H1 (cell line): ENCODE data around the gene BEST2. TPM values are rescaled to one million over a fixed set of nuclear protein-coding genes. Genes with fewer than 3 reads are reported as not detected.
A peak's percentile ranks its signal among the peaks of the same experiment; 100 is the strongest.

Experiments used
- CTCF ChIA-PET: fragments of 300-600 bp; sonication (Branson Sonifier 250); formaldehyde crosslinking; loops from one replicate; lab custom pipeline; 2021; ENCODE audit not compliant: partially characterized antibody; lab: Charles Lee
- POLR2A ChIA-PET: fragments of 300-600 bp; sonication (Branson Sonifier 250); formaldehyde crosslinking; loops from one replicate; lab custom pipeline; 2021; ENCODE audit warnings: inconsistent platforms; ENCODE audit not compliant: partially characterized antibody; lab: Charles Lee
- DNase-seq, 2 experiments: peaks; one replicate each; pipeline versions ENCODE4 v3.0.0 to v3.0.0-alpha.2; 2010 to 2022; ENCODE audit warnings: low spot score in 2 of 2, low read depth in 1 of 2, mixed read lengths in 1 of 2
- FAIRE-seq: peaks from 2 replicates; lab custom pipeline; 2011; peaks lifted over from hg19 to GRCh38; lab: Jason Lieb, UNC
- H2AFZ ChIP-seq: 2 replicates; pipeline ENCODE4 v1.8.1; 2012; ENCODE audit warnings: low read length, inconsistent platforms
- H2AK5ac ChIP-seq: 2 replicates; pipeline ENCODE4 v1.6.1; 2013; ENCODE audit warnings: low read depth, low read length
- H2BK120ac ChIP-seq: replicated peaks from 2 replicates; pipeline ENCODE3; 2013; ENCODE audit warnings: low read depth, low read length, inconsistent platforms
- H2BK12ac ChIP-seq: 2 replicates; pipeline ENCODE4 v1.6.1; 2013; ENCODE audit warnings: low read depth, low read length
- H2BK15ac ChIP-seq: 2 replicates; pipeline ENCODE4 v1.6.1; 2013; ENCODE audit warnings: low read length
- H2BK20ac ChIP-seq: 2 replicates; pipeline ENCODE4 v1.6.1; 2013; ENCODE audit warnings: low read length
- H2BK5ac ChIP-seq: 2 replicates; pipeline ENCODE4 v1.6.1; 2013; ENCODE audit warnings: low read depth, low read length
- H3K14ac ChIP-seq: 2 replicates; pipeline ENCODE4 v1.6.1; 2013; ENCODE audit warnings: inconsistent platforms; ENCODE audit not compliant: insufficient read length
- H3K18ac ChIP-seq: 2 replicates; pipeline ENCODE4 v1.6.1; 2013; ENCODE audit warnings: low read length; ENCODE audit errors: extremely low read depth
- H3K23ac ChIP-seq: 2 replicates; pipeline ENCODE4 v1.6.1; 2013; ENCODE audit warnings: inconsistent platforms; ENCODE audit not compliant: insufficient read length
- H3K23me2 ChIP-seq: 2 replicates; pipeline ENCODE4 v1.6.1; 2013; ENCODE audit warnings: low read depth, low read length
- H3K27ac ChIP-seq: 2 replicates; pipeline ENCODE4 v1.6.1; 2011; ENCODE audit warnings: low read depth, low read length, inconsistent platforms
- H3K27me3 ChIP-seq, 4 experiments: replicated peaks in 1 of 4; 1 replicate in 1 of 4; 2 replicates in 3 of 4; pipeline versions ENCODE4 v1.6.1 to v1.8.1; 2011 to 2013; ENCODE audit warnings: low read length in 3 of 4, mild to moderate bottlenecking in 3 of 4, inconsistent platforms in 2 of 4, mixed read lengths in 2 of 4, moderate library complexity in 1 of 4; ENCODE audit not compliant: control insufficient read depth in 3 of 4, insufficient read depth in 3 of 4; ENCODE audit errors: extremely low read depth in 1 of 4
- H3K36me3 ChIP-seq, 4 experiments: 2 replicates each; pipeline versions ENCODE4 v1.6.1 to v1.8.1; 2011 to 2013; ENCODE audit warnings: mild to moderate bottlenecking in 4 of 4, low read length in 3 of 4, moderate library complexity in 2 of 4, control low read depth in 1 of 4, inconsistent platforms in 1 of 4; ENCODE audit not compliant: insufficient read depth in 4 of 4, control insufficient read depth in 2 of 4
- H3K4ac ChIP-seq: replicated peaks from 2 replicates; pipeline ENCODE3; 2013; ENCODE audit warnings: low read length, low read depth, mixed read lengths, inconsistent platforms; ENCODE audit not compliant: insufficient read length
- H3K4me1 ChIP-seq, 4 experiments: replicated peaks in 1 of 4; 1 replicate in 1 of 4; 2 replicates in 3 of 4; pipeline versions ENCODE4 v1.6.1 to v1.8.1; 2011 to 2013; ENCODE audit warnings: low read length in 3 of 4, inconsistent platforms in 2 of 4, mixed read lengths in 1 of 4; ENCODE audit not compliant: insufficient read depth in 4 of 4, control insufficient read depth in 3 of 4
- H3K4me2 ChIP-seq, 2 experiments: 2 replicates each; pipeline versions ENCODE4 v1.6.1 to v1.8.1; 2011 to 2013; ENCODE audit warnings: low read depth in 2 of 2, low read length in 2 of 2, control low read depth in 1 of 2, inconsistent platforms in 1 of 2, mild to moderate bottlenecking in 1 of 2; ENCODE audit not compliant: insufficient read depth in 1 of 2
- H3K4me3 ChIP-seq, 4 experiments: fragments of 200-600, 300-600 bp in 1 of 4; sonication (generic), shearing (Covaris generic), sonication (Bioruptor Twin) in 1 of 4; 2 replicates each; pipeline versions ENCODE4 v1.5.1 to v1.8.1; 2011 to 2016; ENCODE audit warnings: low read length in 4 of 4, low read depth in 3 of 4, control low read depth in 2 of 4, inconsistent platforms in 2 of 4, mild to moderate bottlenecking in 2 of 4, mixed read lengths in 1 of 4, moderate library complexity in 1 of 4; ENCODE audit not compliant: insufficient read depth in 2 of 4; ENCODE audit errors: extremely low read depth in 1 of 4
- H3K56ac ChIP-seq: replicated peaks from 2 replicates; pipeline ENCODE3; 2013; ENCODE audit warnings: low read depth, mild to moderate bottlenecking, mixed read lengths, low read length, inconsistent platforms; ENCODE audit not compliant: insufficient read length
- H3K79me1 ChIP-seq: 2 replicates; pipeline ENCODE4 v1.6.1; 2013; ENCODE audit warnings: low read depth, low read length, control low read depth
- H3K79me2 ChIP-seq, 2 experiments: 2 replicates each; pipeline versions ENCODE4 v1.6.1 to v1.8.1; 2012 to 2013; ENCODE audit warnings: low read length in 2 of 2, mild to moderate bottlenecking in 2 of 2, inconsistent platforms in 1 of 2; ENCODE audit not compliant: insufficient read depth in 2 of 2, control insufficient read depth in 1 of 2
- H3K9ac ChIP-seq, 4 experiments: replicated peaks in 1 of 4; 1 replicate in 1 of 4; 2 replicates in 3 of 4; pipeline versions ENCODE4 v1.6.1 to v1.8.1; 2011 to 2013; ENCODE audit warnings: low read depth in 3 of 4, low read length in 3 of 4, control low read depth in 2 of 4, mild to moderate bottlenecking in 2 of 4, moderate library complexity in 2 of 4, inconsistent platforms in 1 of 4; ENCODE audit errors: extremely low read depth in 1 of 4
- H3K9me3 ChIP-seq, 2 experiments: 2 replicates each; pipeline versions ENCODE4 v1.6.1 to v1.8.1; 2012 to 2013; ENCODE audit warnings: mild to moderate bottlenecking in 2 of 2, moderate library complexity in 2 of 2, control low read depth in 1 of 2, inconsistent platforms in 1 of 2, low read depth in 1 of 2, low read length in 1 of 2, mixed read lengths in 1 of 2; ENCODE audit not compliant: insufficient read depth in 2 of 2
- H4K20me1 ChIP-seq, 2 experiments: replicated peaks in 1 of 2; 2 replicates each; pipeline versions ENCODE3 to v1.8.1; 2011 to 2013; ENCODE audit warnings: inconsistent platforms in 2 of 2, low read length in 2 of 2, mild to moderate bottlenecking in 1 of 2; ENCODE audit not compliant: insufficient read depth in 2 of 2, control insufficient read depth in 1 of 2
- H4K5ac ChIP-seq: 2 replicates; pipeline ENCODE4 v1.6.1; 2013; ENCODE audit warnings: low read length, low read depth, mixed read lengths, inconsistent platforms; ENCODE audit not compliant: insufficient read length
- H4K8ac ChIP-seq: 2 replicates; pipeline ENCODE4 v1.8.0; 2013; ENCODE audit warnings: mild to moderate bottlenecking, moderate library complexity, low read length, inconsistent platforms; ENCODE audit not compliant: insufficient read depth; ENCODE audit errors: extremely low read depth
- H4K91ac ChIP-seq: replicated peaks from 2 replicates; pipeline ENCODE3; 2013; ENCODE audit warnings: low read length, mixed read lengths, inconsistent platforms; ENCODE audit not compliant: insufficient read length
- EP300 ChIP-seq, 2 experiments: IDR thresholded peaks; 1 replicate in 1 of 2; 2 replicates in 1 of 2; pipeline ENCODE4 v1.6.1; 2011 to 2012; ENCODE audit warnings: low read depth in 2 of 2, low read length in 2 of 2, mild to moderate bottlenecking in 2 of 2, borderline replicate concordance in 1 of 2, inconsistent platforms in 1 of 2, moderate library complexity in 1 of 2
- FOSL1 ChIP-seq: IDR thresholded peaks from 2 replicates; pipeline ENCODE4 v1.6.1; 2011; ENCODE audit warnings: mild to moderate bottlenecking, low read depth, low read length, moderate library complexity; ENCODE audit not compliant: insufficient read depth
- NANOG ChIP-seq: IDR thresholded peaks from 2 replicates; pipeline ENCODE4 v1.6.1; 2011; ENCODE audit warnings: low read length, low read depth, mild to moderate bottlenecking, inconsistent platforms; ENCODE audit not compliant: insufficient read depth, poor library complexity, severe bottlenecking
- PHF8 ChIP-seq: fragments of 200-600 bp; sonication (generic); conservative IDR thresholded peaks from 2 replicates; pipeline ENCODE4 v1.7.1; 2012; ENCODE audit warnings: low read depth, mild to moderate bottlenecking, inconsistent platforms, low read length, moderate library complexity
- RBBP5 ChIP-seq: IDR thresholded peaks from 2 replicates; pipeline ENCODE4 v1.7.1; 2012; ENCODE audit warnings: low read depth, mild to moderate bottlenecking, inconsistent platforms, low read length, moderate library complexity, borderline replicate concordance
- SAP30 ChIP-seq: fragments of 300-600 bp; sonication (generic); IDR thresholded peaks from 2 replicates; pipeline ENCODE4 v1.7.1; 2012; ENCODE audit warnings: low read length, moderate library complexity, mild to moderate bottlenecking, inconsistent platforms; ENCODE audit not compliant: insufficient read depth, insufficient replicate concordance
- ZNF274 ChIP-seq: IDR thresholded peaks from 2 replicates; pipeline ENCODE4 v1.7.0; 2012; ENCODE audit warnings: low read length, borderline replicate concordance; ENCODE audit errors: extremely low read depth
- WGBS, 2 experiments: shearing (Covaris generic) in 1 of 2; methylation state at CpG; one replicate each; pipeline versions ENCODE4 v1.1.6 to v1.1.7; 2013 to 2015; ENCODE audit warnings: low lambda C conversion rate in 2 of 2, mixed read lengths in 2 of 2, inconsistent platforms in 1 of 2, low coverage in 1 of 2, missing lambda C conversion rate in 1 of 2; ENCODE audit not compliant: insufficient replicate concordance in 2 of 2, insufficient coverage in 1 of 2, insufficient read length in 1 of 2; ENCODE audit errors: extremely low coverage in 1 of 2, missing lambda C conversion rate in 1 of 2; 5-methylcytosine and 5-hydroxymethylcytosine counted together
- polyA plus RNA-seq, 7 experiments: library from polyadenylated mRNA; depleted of rRNA in 3 of 7; stranded (reverse) in 5 of 7; unstranded in 2 of 7; fragments of >200 nt in 5 of 7; fragments of 200-250 nt in 2 of 7; gene quantifications; 1 replicate in 5 of 7; 2 replicates in 1 of 7; 4 replicates in 1 of 7; pipeline versions ENCODE4 v1.2.1 to v1.2.3, GENCODE V29; 2011 to 2013; ENCODE audit warnings: missing spikeins in 2 of 7, mixed read lengths in 2 of 7
- total RNA-seq: library from RNA; stranded (reverse); fragmentation: NEBNext Ultra II Directional; extraction: Animal tissue kit (Norgen Biotek cat#: 25700); gene quantifications from 2 replicates; pipeline ENCODE4 v1.2.1, GENCODE V29; 2021
- TF ChIP-seq, protein P1 (sequence below): IDR thresholded peaks from 2 replicates; pipeline ENCODE4 v1.6.1; 2011; ENCODE audit warnings: low read depth, mild to moderate bottlenecking, low read length; ENCODE audit not compliant: insufficient read depth

The BEST2 gene
- total and polyA plus RNA-seq, 2 of the 8 experiments (the other 6 are each of a cell fraction or from before 2014, with no cell fraction given): 4.6 to 7.3 TPM

GRCh38 chr19:12737835-12738351, 13.7 kb upstream of the BEST2 start:
- no peak overlapping the region for H3K14ac ChIP-seq
- H2BK15ac ChIP-seq: no peak overlapping the region
- no peak overlapping the region for H4K91ac ChIP-seq
- H3K4me1 ChIP-seq: peaks cover 3 to 13% (median 7%) of the 10 kb centered on the region in 4 experiments
- DNase-seq (no peak), FAIRE-seq (no peak)
- peaks cover 0 to 4% (median 3%) of the 10 kb centered on the region in 4 experiments; a peak in 1 of 8 replicates for H3K36me3 ChIP-seq
- peak overlapping the region; percentile 86 to 96 for H3K4me2 ChIP-seq
- H4K8ac ChIP-seq: peak overlapping the region; percentile 99; the same call in 1 of the 2 replicates
- ChIA-PET POLR2A (interaction anchor here (0.6 to 14.0 kb wide), 12 partner anchors 11 to 134 kb away, joined by 3 to 258 read pairs (median 8); partner anchors contain the start of genes BEST2 and TNPO2), CTCF (interaction anchor here (0.8 to 10.5 kb wide), 3 partner anchors 15 to 37 kb away, joined by 3 to 87 read pairs (median 3); no protein-coding TSS in a partner anchor)
- no peak overlapping the region for H3K4ac ChIP-seq
- peak overlapping the region; percentile 65 to 96 (median 90) for H3K9ac ChIP-seq
- no peaks in the 10 kb centered on the region for H3K9me3 ChIP-seq
- H2BK12ac ChIP-seq: no peak overlapping the region
- H3K79me2 ChIP-seq: peaks cover 15 to 30% of the 10 kb centered on the region in 2 experiments
- peak overlapping the region; percentile 100; the same call in 1 of the 2 replicates for H2AFZ ChIP-seq
- peak overlapping the region; percentile 36 for H3K56ac ChIP-seq
- peaks cover 12% of the 10 kb centered on the region for H3K23me2 ChIP-seq
- H3K4me3 ChIP-seq: peak overlapping the region; percentile 65 to 91 (median 83)
- 35% methylated on average over 9 of the region's 13 CpGs; no CpG with 5 or more reads in 1 of the 2 experiments for WGBS, 2 experiments
- H3K18ac ChIP-seq: no peak overlapping the region
- H2BK20ac ChIP-seq: no peak overlapping the region
- peaks cover 7 to 10% of the 10 kb centered on the region in 2 experiments for H4K20me1 ChIP-seq
- peaks cover 4% of the 10 kb centered on the region for H3K79me1 ChIP-seq
- H3K27ac ChIP-seq: peak overlapping the region; percentile 98
- H2AK5ac ChIP-seq: 0 out of 2 replicates have a peak overlapping the region, but pooled peaks have one; percentile 9
- H2BK120ac ChIP-seq: no peak overlapping the region
- H4K5ac ChIP-seq: no peak overlapping the region
- peak overlapping the region; percentile 76 for H2BK5ac ChIP-seq
- H3K27me3 ChIP-seq: no peaks in the 10 kb centered on the region
- H3K23ac ChIP-seq: no peak overlapping the region
- TF ChIP-seq FOSL1: no peak
- no peak; the same call in 1 of the 2 replicates for TF ChIP-seq PHF8
- TF ChIP-seq, protein P1, sequence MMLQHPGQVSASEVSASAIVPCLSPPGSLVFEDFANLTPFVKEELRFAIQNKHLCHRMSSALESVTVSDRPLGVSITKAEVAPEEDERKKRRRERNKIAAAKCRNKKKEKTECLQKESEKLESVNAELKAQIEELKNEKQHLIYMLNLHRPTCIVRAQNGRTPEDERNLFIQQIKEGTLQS: no peak
- TF ChIP-seq EP300 (IDR thresholded peaks at IDR 0.05; ENCODE audit: borderline replicate concordance in 1 of 2, low read depth in 2 of 2, low read length in 2 of 2): no peak
- no peak for TF ChIP-seq RBBP5
- no peak for TF ChIP-seq SAP30
- no peak for TF ChIP-seq NANOG
- no peak for TF ChIP-seq ZNF274
